PC-9 (cell line): ENCODE measurements around the gene TTC28.

Source experiments
- EZH2 ChIP-seq: fragments of 200-600 bp; sonication (generic); IDR thresholded peaks from 2 replicates; pipeline ENCODE4 v1.8.0; 2017; ENCODE audit warnings: antibody characterized with exemption, low read depth
- TF ChIP-seq, protein P1 (sequence below): fragments of 200-600 bp; sonication (generic); conservative IDR thresholded peaks from 2 replicates; pipeline ENCODE4 v1.6.1; 2017; ENCODE audit warnings: mixed run types, antibody characterized with exemption, mild to moderate bottlenecking, moderate library complexity

DNA sequence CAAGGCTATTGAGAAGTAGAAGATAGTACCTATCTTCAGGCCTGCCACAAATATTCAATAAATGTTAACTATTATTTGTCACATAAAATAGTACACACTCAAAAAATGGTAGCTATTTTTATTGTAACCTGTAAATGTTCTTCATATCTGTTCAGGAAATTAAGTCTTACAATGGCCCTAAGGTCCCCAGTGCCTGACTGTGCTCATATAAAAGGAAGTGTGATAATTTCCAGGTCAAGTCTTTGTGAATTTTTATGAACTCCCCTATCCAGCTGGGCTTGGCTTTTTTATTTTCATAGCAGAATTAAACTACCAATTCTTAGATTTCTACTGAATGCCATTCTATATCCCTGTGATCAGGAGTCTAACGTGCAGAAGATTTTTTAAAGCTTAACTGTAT lies 476.4 kb downstream of the TTC28 start:
- TF ChIP-seq, protein P1, sequence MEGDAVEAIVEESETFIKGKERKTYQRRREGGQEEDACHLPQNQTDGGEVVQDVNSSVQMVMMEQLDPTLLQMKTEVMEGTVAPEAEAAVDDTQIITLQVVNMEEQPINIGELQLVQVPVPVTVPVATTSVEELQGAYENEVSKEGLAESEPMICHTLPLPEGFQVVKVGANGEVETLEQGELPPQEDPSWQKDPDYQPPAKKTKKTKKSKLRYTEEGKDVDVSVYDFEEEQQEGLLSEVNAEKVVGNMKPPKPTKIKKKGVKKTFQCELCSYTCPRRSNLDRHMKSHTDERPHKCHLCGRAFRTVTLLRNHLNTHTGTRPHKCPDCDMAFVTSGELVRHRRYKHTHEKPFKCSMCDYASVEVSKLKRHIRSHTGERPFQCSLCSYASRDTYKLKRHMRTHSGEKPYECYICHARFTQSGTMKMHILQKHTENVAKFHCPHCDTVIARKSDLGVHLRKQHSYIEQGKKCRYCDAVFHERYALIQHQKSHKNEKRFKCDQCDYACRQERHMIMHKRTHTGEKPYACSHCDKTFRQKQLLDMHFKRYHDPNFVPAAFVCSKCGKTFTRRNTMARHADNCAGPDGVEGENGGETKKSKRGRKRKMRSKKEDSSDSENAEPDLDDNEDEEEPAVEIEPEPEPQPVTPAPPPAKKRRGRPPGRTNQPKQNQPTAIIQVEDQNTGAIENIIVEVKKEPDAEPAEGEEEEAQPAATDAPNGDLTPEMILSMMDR = no peak
- no peak for TF ChIP-seq EZH2
